Femur (tissue), 1 donor: ENCODE measurements around the gene OCIAD2.
"Not testable (repeated sequence)": the region's sequence is repeated elsewhere in the genome, so short reads cannot be mapped to it uniquely, and the experiment has no call there.

ENCODE experiments used
- DNase-seq: peaks from one replicate; pipeline ENCODE4 v3.0.0-alpha.2; 2017

The OCIAD2 gene

GRCh38 chr4:48906206-48907173 lies at the start of gene OCIAD2:
TSS of gene OCIAD2 (minus strand) at chr4:48906774. CDS start at chr4:48904549, 2,225 bp downstream.
- peak; percentile 59 for DNase-seq

GRCh38 chr4:48954314-48954713 lies 47.7 kb upstream of the OCIAD2 start:
- DNase-seq: no peak

GRCh38 chr4:48949518-48950219 lies 43.1 kb upstream of the OCIAD2 start:
- no peak for DNase-seq

GRCh38 chr4:48949086-48949485 lies 42.5 kb upstream of the OCIAD2 start:
- DNase-seq: no peak

GRCh38 chr4:48947731-48948130 lies 41.2 kb upstream of the OCIAD2 start:
- no peak for DNase-seq

- DNase-seq: no peak
Observed at GRCh38 chr4:48945981-48946380, 39.4 kb upstream of the OCIAD2 start.

GRCh38 chr4:48944756-48945241 lies 38.2 kb upstream of the OCIAD2 start:
- DNase-seq: no peak

- DNase-seq: no peak
Observed at GRCh38 chr4:48944252-48944651, 37.7 kb upstream of the OCIAD2 start.

- DNase-seq: no peak
Observed at GRCh38 chr4:48943387-48943786, 36.8 kb upstream of the OCIAD2 start.

- DNase-seq: peak; percentile 24
Observed at GRCh38 chr4:48939785-48940184, 33.2 kb upstream of the OCIAD2 start.

GRCh38 chr4:48938831-48939230 lies 32.3 kb upstream of the OCIAD2 start:
- DNase-seq: no peak

GRCh38 chr4:48937033-48937432 lies 30.5 kb upstream of the OCIAD2 start:
- no peak for DNase-seq

- no peak for DNase-seq
Observed at GRCh38 chr4:48931459-48931858, 24.9 kb upstream of the OCIAD2 start.

- no peak for DNase-seq
Observed at GRCh38 chr4:48930654-48931053, 24.1 kb upstream of the OCIAD2 start.

GRCh38 chr4:48924416-48924815 lies 17.8 kb upstream of the OCIAD2 start:
- no peak for DNase-seq

- DNase-seq: not testable (repeated sequence)
Observed at GRCh38 chr4:48923065-48923464, 16.5 kb upstream of the OCIAD2 start.

- DNase-seq: no peak
Observed at GRCh38 chr4:48914311-48914710, 7.7 kb upstream of the OCIAD2 start.

GRCh38 chr4:48913346-48913745 lies 6.8 kb upstream of the OCIAD2 start:
- no peak for DNase-seq

- DNase-seq: no peak
Observed at GRCh38 chr4:48912349-48912748, 5.8 kb upstream of the OCIAD2 start.

- DNase-seq: no peak
Observed at GRCh38 chr4:48910511-48910910, 3.9 kb upstream of the OCIAD2 start.

- no peak for DNase-seq
Observed at GRCh38 chr4:48909697-48910096, 3.1 kb upstream of the OCIAD2 start.

- no peak for DNase-seq
Observed at GRCh38 chr4:48908687-48909086, 2.1 kb upstream of the OCIAD2 start.

- no peak for DNase-seq
Observed at GRCh38 chr4:48907706-48908477, 1.3 kb upstream of the OCIAD2 start.
